ENCODE results near the gene ATXN1. TPM values are rescaled to one million over a fixed set of nuclear protein-coding genes. Genes with fewer than 3 reads are reported as not detected.

Gene ATXN1
- total RNA-seq, 1 donor from 2014 or later = 60.0 TPM

DNA sequence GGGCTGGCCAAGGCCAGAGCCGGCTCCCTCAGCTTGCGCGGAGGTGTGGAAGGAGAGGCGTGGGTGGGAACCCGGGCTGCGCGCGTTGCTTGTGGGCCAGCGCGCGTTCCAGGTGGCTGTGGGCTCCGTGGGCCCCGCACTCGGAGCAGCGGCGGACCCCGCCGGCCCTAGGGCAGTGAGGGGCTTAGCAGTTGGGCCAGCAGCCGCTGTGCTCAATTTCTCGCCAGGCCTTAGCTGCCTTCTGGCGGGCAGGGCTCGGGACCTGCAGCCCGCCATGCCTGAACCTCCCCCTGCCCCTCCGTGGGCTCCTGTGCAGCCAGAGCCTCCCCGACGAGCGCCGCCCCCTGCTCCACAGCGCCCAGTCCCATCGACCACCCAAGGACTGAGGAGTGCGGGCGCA, 414.4 kb downstream of the ATXN1 start:
- DNase-seq (ENCODE audit: low read depth) = no peak

- peak; percentile 86 for DNase-seq (ENCODE audit: low read depth)
These were observed 415.6 kb downstream of the ATXN1 start for GRCh38 chr6:16345449-16346330.

GRCh38 chr6:16344756-16345155, 416.5 kb downstream of the ATXN1 start:
- no peak for DNase-seq (ENCODE audit: low read depth)

DNA sequence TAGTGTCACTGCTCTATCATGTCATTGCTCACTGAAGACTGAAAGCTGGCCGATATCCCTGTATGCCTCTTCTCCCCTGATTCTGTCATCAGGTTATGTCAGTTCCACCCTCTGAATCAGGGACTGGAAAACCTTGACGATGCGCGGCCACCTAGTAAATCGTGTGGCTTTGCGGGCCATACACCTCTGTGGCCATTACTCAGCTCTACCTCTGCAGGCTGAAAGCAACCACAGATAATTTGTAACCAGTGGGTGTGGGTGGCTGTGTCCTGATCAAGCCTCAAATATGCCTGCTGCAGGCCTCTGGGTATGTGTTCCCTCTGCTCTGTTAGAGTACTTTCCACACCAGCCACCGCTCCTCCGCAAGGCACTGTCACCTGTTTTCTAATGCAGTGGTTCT, 417.7 kb downstream of the ATXN1 start:
- DNase-seq (ENCODE audit: low read depth) = no peak

GRCh38 chr6:16339265-16339587, 422.0 kb downstream of the ATXN1 start:
- no peak for DNase-seq (ENCODE audit: low read depth)

- DNase-seq (ENCODE audit: low read depth) = peak; percentile 99
These were observed 422.5 kb downstream of the ATXN1 start for GRCh38 chr6:16338577-16339264.

DNA sequence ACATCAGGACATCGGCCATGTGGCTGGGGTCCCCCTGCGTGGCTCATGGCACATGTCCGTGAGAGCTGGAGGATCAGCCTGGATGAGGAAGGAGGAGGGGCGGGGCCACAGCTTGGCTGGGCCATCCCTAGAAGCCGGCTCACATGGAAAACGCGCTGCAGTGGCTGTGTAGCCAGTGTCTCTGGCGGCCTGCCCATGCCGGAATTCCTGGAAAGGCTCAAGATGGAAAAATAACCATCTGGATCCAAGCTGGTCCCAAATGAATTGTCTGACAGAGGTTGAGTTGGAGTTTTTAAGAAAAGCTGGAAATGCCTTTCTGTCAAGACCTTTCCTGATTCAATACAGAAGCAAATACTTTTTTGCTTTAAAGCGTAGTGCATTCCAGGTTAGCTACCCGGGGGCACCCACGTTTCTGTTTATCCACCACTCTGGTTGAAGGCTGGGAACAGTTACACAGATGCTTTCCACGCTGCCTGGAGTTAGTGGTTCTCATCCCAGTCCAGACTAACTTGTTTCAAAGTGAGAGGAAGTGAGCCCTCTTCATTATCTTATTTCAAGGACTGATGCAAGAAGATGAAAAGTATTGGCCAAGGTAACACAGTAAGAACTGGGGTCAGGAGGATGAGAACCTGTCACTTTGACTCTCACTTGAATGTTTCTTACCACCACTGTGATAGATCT, 423.8 kb downstream of the ATXN1 start:
- peak; percentile 95 for DNase-seq (ENCODE audit: low read depth)

DNA sequence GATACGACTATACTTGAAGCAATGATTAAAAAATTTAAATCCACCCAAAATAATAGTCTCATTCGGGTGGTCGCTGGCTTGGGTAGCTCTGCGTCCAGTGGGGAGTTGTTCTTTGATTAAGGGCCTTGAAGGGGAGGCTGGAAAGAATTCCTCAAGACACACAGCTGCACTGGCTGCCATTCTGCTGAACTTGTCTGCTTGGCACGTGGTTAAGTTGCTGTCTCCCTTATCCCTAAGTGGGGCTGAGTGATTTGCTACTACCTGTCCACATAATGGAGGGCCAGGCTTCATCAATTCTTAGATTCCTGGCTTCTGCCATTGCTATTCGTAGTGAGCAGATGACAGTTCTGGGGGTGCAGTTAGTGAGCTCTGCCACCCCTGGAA, 424.4 kb downstream of the ATXN1 start:
- DNase-seq (ENCODE audit: low read depth) = no peak

DNA sequence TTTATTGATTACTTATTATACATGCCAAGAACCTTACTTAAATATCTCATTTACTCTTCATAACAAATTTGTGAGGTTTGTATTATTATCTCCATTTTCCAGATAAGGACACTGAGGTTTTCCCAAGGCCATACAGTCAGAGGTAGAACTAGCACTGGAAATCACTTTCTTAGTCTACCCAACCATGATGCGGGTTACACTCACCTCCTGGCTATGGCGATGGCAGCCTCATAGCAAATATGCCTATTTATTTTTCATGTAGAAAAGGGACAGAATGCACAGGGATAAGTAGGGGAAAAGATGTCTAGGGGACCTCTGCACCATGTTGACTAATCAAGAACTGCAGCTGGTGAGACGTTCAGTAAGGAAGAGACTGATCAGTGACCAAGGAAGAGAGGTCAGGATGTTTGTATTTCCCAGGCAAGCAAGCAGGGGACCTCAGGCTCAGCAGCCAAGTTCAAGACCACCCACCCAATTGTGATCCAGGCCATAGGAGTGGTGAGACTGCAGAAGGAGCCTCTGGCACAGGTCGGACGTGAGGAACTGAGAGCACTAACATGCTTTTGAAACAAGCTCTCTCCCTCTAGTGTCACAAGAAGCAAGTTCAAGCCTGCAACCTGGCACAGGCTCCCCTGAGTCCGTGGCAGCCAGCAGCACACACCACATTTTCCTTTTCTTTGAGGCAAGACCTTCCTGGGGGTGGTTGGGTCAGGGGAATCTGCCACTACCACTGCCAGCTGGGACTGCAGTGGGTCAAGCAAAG, 425.0 kb downstream of the ATXN1 start:
- no peak for DNase-seq (ENCODE audit: low read depth)

GRCh38 chr6:16335176-16335575, 426.1 kb downstream of the ATXN1 start:
- no peak for DNase-seq (ENCODE audit: low read depth)

- peak; percentile 92 for DNase-seq (ENCODE audit: low read depth)
These were observed 426.6 kb downstream of the ATXN1 start for GRCh38 chr6:16334671-16335070.

- peak; percentile 72 for DNase-seq (ENCODE audit: low read depth)
These were observed 427.7 kb downstream of the ATXN1 start for GRCh38 chr6:16333580-16333979.

DNA sequence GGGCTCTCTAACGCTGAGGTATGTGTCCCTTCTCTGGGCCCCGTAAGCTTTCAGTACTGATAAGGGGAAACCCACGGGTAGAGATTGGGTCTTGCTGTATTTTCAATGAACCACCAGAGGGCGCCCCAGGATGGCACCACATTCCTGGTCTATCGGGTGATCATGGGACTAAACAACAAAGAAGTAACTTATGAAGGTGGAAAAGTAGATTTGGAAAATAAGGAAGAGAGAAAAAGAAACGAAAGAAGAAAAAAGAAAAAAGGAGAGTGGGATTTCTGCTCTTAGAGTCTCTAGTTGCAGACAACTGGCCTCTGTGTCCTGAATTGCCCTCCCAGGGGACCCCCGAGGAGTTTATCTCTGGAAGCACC, 429.1 kb downstream of the ATXN1 start:
- peak; percentile 82 for DNase-seq (ENCODE audit: low read depth)

- peak; percentile 76 for DNase-seq (ENCODE audit: low read depth)
These were observed 429.7 kb downstream of the ATXN1 start for GRCh38 chr6:16331384-16332174.

- no peak for DNase-seq (ENCODE audit: low read depth)
These were observed 432.0 kb downstream of the ATXN1 start for GRCh38 chr6:16329233-16329632.

GRCh38 chr6:16327777-16328325, 433.4 kb downstream of the ATXN1 start:
- no peak for DNase-seq (ENCODE audit: low read depth)

GRCh38 chr6:16326971-16327776, 434.1 kb downstream of the ATXN1 start:
- DNase-seq (ENCODE audit: low read depth) = no peak

GRCh38 chr6:16326531-16326930, 434.7 kb downstream of the ATXN1 start:
- DNase-seq (ENCODE audit: low read depth) = no peak

GRCh38 chr6:16324606-16325225, 436.5 kb downstream of the ATXN1 start:
- no peak for DNase-seq (ENCODE audit: low read depth)

All from myocyte (in vitro differentiated cells).